GM12892 (cell line): ENCODE results near the gene APEX1.

ENCODE experiments used
- POLR2A ChIP-seq: IDR thresholded peaks from 2 replicates; pipeline ENCODE4 v1.6.1; 2011; ENCODE audit warnings: low read depth, low read length, control low read depth
- POLR2AphosphoS5 ChIP-seq: IDR thresholded peaks from 2 replicates; pipeline ENCODE4 v1.6.1; 2011; ENCODE audit warnings: low read depth, low read length, control low read depth

GRCh38 chr14:20440882-20441281, 14.1 kb upstream of the APEX1 start:
- no peak for TF ChIP-seq POLR2AphosphoS5
- TF ChIP-seq POLR2A, result no peak
